Measurements from ENCODE around the gene SH3PXD2B.

Gene SH3PXD2B

DNA sequence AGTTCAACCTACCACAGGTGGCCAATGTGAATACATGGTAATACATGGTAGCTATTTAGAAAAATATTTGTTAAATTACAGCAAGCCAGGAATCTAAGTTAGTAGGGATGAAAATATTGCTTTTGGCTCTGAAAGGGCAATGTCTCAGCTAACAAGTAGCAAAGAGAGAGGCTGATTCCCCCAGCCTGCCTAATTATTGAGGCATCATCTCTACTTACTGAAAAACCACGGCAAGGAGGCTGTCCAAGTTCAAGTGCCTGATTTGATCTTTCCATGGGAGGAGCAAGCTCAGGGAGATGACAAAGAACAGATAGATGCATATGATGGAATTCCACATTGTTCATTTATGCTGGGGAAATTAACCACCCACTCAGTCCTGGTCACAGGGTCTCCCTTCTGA is 142.0 kb downstream of the SH3PXD2B start:
- H3K27me3 ChIP-seq (ENCODE audit: control insufficient read depth in 1 of 2, insufficient read depth in 2 of 2, low read length in 2 of 2), result no peaks in the 10 kb centered on the region
- H3K4me3 ChIP-seq (ENCODE audit: low read depth in 1 of 2, low read length in 2 of 2), result no peak overlapping the region
- no peaks in the 10 kb centered on the region for H3K4me1 ChIP-seq (ENCODE audit: insufficient read depth, low read length)
- H3K27ac ChIP-seq (ENCODE audit: low read depth, low read length), result no peak overlapping the region
- no peaks in the 10 kb centered on the region for H3K36me3 ChIP-seq (ENCODE audit: insufficient read depth, low read length)
- H3K9me3 ChIP-seq (ENCODE audit: low read length), result no peaks in the 10 kb centered on the region
- no peak overlapping the region for H3K9ac ChIP-seq (ENCODE audit: low read length)

DNA sequence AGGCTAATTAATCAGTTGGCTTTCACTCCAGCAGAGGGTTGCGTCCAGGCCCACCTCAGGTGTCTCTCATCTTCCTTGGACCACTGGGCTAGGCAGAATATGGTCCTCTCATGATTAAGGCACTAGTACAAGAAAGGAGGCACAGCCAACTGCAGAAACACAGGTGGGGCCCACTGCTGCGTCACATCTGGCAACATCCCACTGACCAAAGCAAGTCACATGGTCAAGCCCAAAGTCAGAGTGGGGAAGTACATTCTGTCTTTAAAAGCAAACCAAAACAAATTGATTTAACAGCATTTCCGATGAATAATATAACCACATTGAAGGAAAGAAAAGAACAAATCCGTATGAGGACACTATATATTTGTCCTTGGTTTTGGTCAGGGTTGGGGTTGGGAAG is 142.7 kb downstream of the SH3PXD2B start:
- H3K27me3 ChIP-seq (ENCODE audit: control insufficient read depth in 1 of 2, insufficient read depth in 2 of 2, low read length in 2 of 2), result no peaks in the 10 kb centered on the region
- no peaks in the 10 kb centered on the region for H3K36me3 ChIP-seq (ENCODE audit: insufficient read depth, low read length)
- H3K9me3 ChIP-seq (ENCODE audit: low read length), result no peaks in the 10 kb centered on the region
- H3K4me1 ChIP-seq (ENCODE audit: insufficient read depth, low read length), result no peaks in the 10 kb centered on the region
- no peak overlapping the region for H3K27ac ChIP-seq (ENCODE audit: low read depth, low read length)
- H3K9ac ChIP-seq (ENCODE audit: low read length), result no peak overlapping the region
- no peak overlapping the region for H3K4me3 ChIP-seq (ENCODE audit: low read depth in 1 of 2, low read length in 2 of 2)

DNA sequence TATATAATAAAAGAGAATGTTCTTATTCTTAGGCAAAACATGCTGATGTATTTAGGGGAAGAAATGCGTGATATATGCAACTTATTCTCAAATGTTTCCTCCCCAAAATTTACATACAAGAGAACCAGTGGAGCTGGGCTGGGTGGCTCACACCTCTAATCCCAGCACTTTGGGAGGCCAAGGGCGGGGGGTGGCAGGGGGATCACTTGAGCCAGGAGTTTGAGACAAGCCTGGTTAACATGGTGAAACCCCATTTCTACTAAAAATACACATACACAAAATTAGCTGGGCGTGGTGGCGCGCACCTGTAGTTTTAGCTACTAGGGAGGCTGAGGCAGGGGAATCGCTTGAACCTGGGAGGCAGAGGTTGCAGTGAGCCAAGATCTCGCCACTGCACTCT is 143.3 kb downstream of the SH3PXD2B start:
- Histone ChIP-seq H3K36me3 (ENCODE audit: insufficient read depth, low read length) (no peaks in the 10 kb centered on the region), H3K27ac (ENCODE audit: low read depth, low read length) (no peak overlapping the region), H3K27me3 (ENCODE audit: control insufficient read depth in 1 of 2, insufficient read depth in 2 of 2, low read length in 2 of 2) (no peaks in the 10 kb centered on the region), H3K9ac (ENCODE audit: low read length) (no peak overlapping the region), H3K9me3 (ENCODE audit: low read length) (no peaks in the 10 kb centered on the region), H3K4me3 (ENCODE audit: low read depth in 1 of 2, low read length in 2 of 2) (no peak overlapping the region), H3K4me1 (ENCODE audit: insufficient read depth, low read length) (no peaks in the 10 kb centered on the region)

DNA sequence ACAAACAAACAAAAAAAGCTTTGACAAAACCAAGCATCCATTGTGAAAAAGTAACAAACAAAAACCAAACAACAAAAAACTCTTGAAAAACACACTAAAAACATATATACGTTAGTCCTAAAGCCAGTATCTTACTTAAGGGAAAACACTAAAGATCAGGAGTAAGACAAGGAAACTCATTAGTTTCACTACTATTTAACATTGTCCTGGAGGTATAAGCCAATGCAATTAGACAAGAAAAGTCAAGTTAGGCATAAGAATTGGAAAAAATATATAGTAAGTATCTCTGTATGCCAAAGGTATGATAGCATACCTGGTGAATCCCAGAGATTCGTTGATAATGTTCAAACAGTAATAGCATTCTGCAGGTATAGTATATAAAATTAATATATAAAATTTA is 148.9 kb downstream of the SH3PXD2B start:
- Histone ChIP-seq H3K9ac (ENCODE audit: low read length) (no peak overlapping the region), H3K36me3 (ENCODE audit: insufficient read depth, low read length) (no peaks in the 10 kb centered on the region), H3K27ac (ENCODE audit: low read depth, low read length) (no peak overlapping the region), H3K4me3 (ENCODE audit: low read depth in 1 of 2, low read length in 2 of 2) (no peak overlapping the region), H3K27me3 (ENCODE audit: control insufficient read depth in 1 of 2, insufficient read depth in 2 of 2, low read length in 2 of 2) (no peaks in the 10 kb centered on the region), H3K9me3 (ENCODE audit: low read length) (no peaks in the 10 kb centered on the region), H3K4me1 (ENCODE audit: insufficient read depth, low read length) (no peaks in the 10 kb centered on the region)

DNA sequence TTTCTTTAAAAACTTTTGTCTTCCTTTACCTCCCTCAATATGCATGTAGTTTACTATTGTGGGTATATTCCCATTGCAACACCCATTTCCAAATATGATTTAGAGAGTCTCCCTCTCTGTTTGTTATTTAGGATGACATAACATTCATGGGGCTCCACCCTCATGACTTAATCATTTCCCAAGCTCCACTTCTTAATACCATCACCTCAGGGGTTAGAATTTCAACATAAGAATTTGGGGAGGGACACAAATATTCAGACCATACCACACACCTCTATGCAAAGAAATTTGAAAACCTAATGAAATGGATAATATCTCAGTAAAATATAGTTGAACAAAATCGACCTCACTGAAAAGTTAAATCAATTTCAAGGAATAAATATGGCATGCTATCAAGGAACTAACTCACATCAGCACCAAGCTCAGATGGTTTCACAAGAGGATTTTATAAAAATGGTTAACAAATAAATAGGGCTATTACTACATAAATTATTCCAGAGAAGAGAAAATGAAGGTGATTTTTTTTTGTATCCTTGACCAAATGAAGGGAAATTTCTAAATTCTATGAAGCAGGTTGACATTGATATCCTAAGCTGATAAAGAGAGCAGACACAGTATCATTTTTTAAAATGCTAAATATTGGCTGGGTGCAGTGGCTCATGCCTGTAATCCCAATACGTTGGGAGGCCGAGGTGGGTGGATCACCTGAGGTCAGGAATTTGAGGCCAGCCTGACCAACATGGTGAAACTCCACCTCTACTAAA is 150.6 kb downstream of the SH3PXD2B start:
- Histone ChIP-seq H3K4me1 (ENCODE audit: insufficient read depth, low read length) (no peaks in the 10 kb centered on the region), H3K9ac (ENCODE audit: low read length) (no peak overlapping the region), H3K9me3 (ENCODE audit: low read length) (no peaks in the 10 kb centered on the region), H3K4me3 (ENCODE audit: low read depth in 1 of 2, low read length in 2 of 2) (no peak overlapping the region), H3K36me3 (ENCODE audit: insufficient read depth, low read length) (no peaks in the 10 kb centered on the region), H3K27ac (ENCODE audit: low read depth, low read length) (no peak overlapping the region), H3K27me3 (ENCODE audit: control insufficient read depth in 1 of 2, insufficient read depth in 2 of 2, low read length in 2 of 2) (no peaks in the 10 kb centered on the region)

DNA sequence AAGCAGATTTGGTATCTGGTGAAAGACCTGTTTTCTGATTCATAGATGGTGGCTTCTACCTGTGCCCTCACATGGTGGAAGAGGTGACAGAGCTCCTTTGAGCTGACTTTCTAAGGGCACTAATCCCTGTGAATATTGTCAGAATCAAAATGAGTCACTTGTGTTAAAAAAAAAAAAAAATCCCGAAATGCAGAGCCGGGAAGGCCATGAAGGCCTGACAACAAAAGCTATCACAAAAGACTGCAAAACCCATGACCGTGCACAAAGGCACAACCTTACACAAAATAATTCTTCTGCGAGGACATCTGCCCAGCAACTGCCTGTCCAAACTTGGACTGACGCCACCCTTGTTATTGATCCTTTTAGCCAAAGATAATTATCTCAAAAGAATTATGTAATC is 151.2 kb downstream of the SH3PXD2B start:
- H3K27me3 ChIP-seq (ENCODE audit: control insufficient read depth in 1 of 2, insufficient read depth in 2 of 2, low read length in 2 of 2), result no peaks in the 10 kb centered on the region
- no peaks in the 10 kb centered on the region for H3K4me1 ChIP-seq (ENCODE audit: insufficient read depth, low read length)
- H3K4me3 ChIP-seq (ENCODE audit: low read depth in 1 of 2, low read length in 2 of 2), result no peak overlapping the region

DNA sequence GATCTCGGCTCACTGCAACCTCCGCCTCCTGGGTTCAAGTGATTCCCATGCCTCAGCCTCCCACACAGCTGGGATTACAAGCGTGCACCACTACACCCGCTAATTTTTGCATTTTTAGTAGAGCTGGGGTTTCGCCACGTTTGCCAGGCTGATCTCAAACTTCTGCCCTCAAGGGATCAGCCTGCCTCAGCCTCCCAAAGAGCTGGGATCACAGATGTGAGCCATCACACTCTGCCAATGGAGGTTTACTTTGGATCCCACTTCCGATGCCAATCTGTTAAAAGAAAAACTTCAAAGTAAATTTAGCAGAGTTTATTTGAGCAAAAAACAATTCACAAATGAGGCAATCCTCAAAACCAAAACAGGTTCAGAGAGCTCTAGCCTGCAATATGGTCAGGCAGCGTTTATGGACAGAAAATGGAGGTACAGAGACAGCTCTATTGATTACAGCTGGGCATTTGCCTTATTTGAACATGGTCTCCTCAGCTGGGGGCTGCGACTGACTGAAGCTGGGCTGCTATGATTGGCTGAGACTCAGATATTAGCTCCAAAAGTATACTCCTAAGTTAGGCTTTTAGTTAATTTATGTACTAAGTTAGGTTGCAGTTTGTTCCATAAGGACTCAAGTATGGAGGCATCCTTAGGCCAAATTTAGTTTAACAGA is 152.1 kb downstream of the SH3PXD2B start:
- H3K4me1 ChIP-seq (ENCODE audit: insufficient read depth, low read length), result no peaks in the 10 kb centered on the region
- H3K9ac ChIP-seq (ENCODE audit: low read length), result no peak overlapping the region

More for the DNA sequence above, 151.2 kb downstream of the SH3PXD2B start:
- Histone ChIP-seq H3K9me3 (ENCODE audit: low read length) (no peaks in the 10 kb centered on the region), H3K27ac (ENCODE audit: low read depth, low read length) (no peak overlapping the region), H3K9ac (ENCODE audit: low read length) (no peak overlapping the region), H3K36me3 (ENCODE audit: insufficient read depth, low read length) (no peaks in the 10 kb centered on the region)

DNA sequence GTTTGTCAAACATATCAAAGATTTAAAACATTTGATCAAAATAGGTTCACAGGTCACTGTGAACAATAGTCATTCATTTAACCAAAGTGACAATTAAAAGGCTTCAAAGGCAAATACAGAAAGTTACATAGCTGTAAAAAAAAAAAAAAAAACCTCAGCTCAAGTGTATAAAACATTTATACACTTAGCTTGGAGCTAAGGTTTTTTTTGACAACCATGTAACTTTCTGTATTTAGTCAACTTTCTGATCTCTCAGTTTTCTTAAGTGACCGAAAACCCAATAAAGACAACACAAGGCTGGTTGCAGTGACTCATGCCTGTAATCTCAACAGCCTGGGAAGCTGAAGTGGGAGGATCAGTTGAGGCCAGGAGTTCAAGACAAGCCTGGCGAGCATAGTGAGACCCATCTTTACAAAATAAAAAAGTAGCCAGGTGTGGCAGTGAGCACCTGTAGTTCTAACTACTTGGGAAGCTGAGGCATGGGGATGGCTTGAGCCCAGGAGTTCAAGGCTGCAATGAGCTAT is 154.3 kb downstream of the SH3PXD2B start:
- H3K27me3 ChIP-seq (ENCODE audit: control insufficient read depth in 1 of 2, insufficient read depth in 2 of 2, low read length in 2 of 2), result no peaks in the 10 kb centered on the region
- H3K9ac ChIP-seq (ENCODE audit: low read length), result no peak overlapping the region
- H3K36me3 ChIP-seq (ENCODE audit: insufficient read depth, low read length), result no peaks in the 10 kb centered on the region
- no peaks in the 10 kb centered on the region for H3K4me1 ChIP-seq (ENCODE audit: insufficient read depth, low read length)
- no peak overlapping the region for H3K4me3 ChIP-seq (ENCODE audit: low read depth in 1 of 2, low read length in 2 of 2)
- no peak overlapping the region for H3K27ac ChIP-seq (ENCODE audit: low read depth, low read length)
- no peaks in the 10 kb centered on the region for H3K9me3 ChIP-seq (ENCODE audit: low read length)

More for the DNA sequence above, 152.1 kb downstream of the SH3PXD2B start:
- Histone ChIP-seq H3K9me3 (ENCODE audit: low read length) (no peaks in the 10 kb centered on the region), H3K27ac (ENCODE audit: low read depth, low read length) (no peak overlapping the region), H3K27me3 (ENCODE audit: control insufficient read depth in 1 of 2, insufficient read depth in 2 of 2, low read length in 2 of 2) (no peaks in the 10 kb centered on the region), H3K4me3 (ENCODE audit: low read depth in 1 of 2, low read length in 2 of 2) (no peak overlapping the region), H3K36me3 (ENCODE audit: insufficient read depth, low read length) (no peaks in the 10 kb centered on the region)

DNA sequence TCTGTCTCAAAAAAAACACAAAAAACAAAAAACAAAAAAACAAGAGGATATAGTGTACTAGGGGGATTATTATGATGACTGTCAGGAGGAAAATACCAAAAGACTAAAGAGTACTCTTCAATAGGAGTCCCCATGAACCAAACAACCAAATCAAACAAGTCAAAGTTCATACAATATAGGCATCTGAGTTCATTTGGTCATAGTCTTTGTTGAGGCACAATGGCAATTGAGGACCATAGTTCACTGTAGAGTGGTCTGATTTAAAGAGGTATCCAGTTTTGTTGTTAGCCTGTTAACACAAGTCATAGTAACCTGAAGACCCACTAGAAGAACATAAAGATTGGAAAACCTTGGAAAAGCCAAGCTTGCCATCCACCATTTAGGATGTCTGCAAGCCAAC is 159.5 kb downstream of the SH3PXD2B start:
- no peaks in the 10 kb centered on the region for H3K36me3 ChIP-seq (ENCODE audit: insufficient read depth, low read length)

DNA sequence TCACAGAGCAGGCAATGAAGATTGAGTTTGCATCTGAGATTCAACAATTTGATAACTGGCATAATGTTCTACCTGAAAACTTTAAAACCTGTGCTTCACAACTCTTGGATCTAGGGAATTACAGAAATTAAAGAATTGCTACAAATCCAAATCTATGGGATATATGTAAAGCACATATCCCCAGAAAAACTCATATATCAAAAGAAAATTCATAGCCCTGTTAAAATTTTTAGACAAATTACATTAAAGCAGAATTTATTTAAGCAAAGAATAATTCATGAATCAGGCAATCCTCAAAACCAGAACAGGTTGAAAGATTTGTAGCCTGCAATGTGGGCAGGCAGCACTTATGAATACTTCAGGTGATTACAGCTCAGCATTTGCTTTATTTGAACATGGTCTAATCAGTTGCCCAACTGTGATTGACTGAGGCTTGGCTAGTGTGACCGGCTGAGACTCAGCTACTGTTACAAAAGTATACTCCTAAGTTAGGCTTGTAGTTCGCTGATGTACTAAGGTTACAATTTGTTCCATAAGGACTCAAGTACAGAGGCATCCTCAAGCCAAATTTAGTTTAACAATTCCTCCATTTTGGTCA is 160.5 kb downstream of the SH3PXD2B start:
- H3K4me1 ChIP-seq (ENCODE audit: insufficient read depth, low read length), result no peaks in the 10 kb centered on the region
- no peak overlapping the region for H3K27ac ChIP-seq (ENCODE audit: low read depth, low read length)
- H3K27me3 ChIP-seq (ENCODE audit: control insufficient read depth in 1 of 2, insufficient read depth in 2 of 2, low read length in 2 of 2), result no peaks in the 10 kb centered on the region
- H3K4me3 ChIP-seq (ENCODE audit: low read depth in 1 of 2, low read length in 2 of 2), result no peak overlapping the region
- H3K9ac ChIP-seq (ENCODE audit: low read length), result no peak overlapping the region
- H3K9me3 ChIP-seq (ENCODE audit: low read length), result no peaks in the 10 kb centered on the region
- no peaks in the 10 kb centered on the region for H3K36me3 ChIP-seq (ENCODE audit: insufficient read depth, low read length)

More for the DNA sequence above, 159.5 kb downstream of the SH3PXD2B start:
- Histone ChIP-seq H3K27ac (ENCODE audit: low read depth, low read length) (no peak overlapping the region), H3K4me1 (ENCODE audit: insufficient read depth, low read length) (no peaks in the 10 kb centered on the region), H3K9ac (ENCODE audit: low read length) (no peak overlapping the region), H3K9me3 (ENCODE audit: low read length) (no peaks in the 10 kb centered on the region), H3K4me3 (ENCODE audit: low read depth in 1 of 2, low read length in 2 of 2) (no peak overlapping the region), H3K27me3 (ENCODE audit: control insufficient read depth in 1 of 2, insufficient read depth in 2 of 2, low read length in 2 of 2) (no peaks in the 10 kb centered on the region)

DNA sequence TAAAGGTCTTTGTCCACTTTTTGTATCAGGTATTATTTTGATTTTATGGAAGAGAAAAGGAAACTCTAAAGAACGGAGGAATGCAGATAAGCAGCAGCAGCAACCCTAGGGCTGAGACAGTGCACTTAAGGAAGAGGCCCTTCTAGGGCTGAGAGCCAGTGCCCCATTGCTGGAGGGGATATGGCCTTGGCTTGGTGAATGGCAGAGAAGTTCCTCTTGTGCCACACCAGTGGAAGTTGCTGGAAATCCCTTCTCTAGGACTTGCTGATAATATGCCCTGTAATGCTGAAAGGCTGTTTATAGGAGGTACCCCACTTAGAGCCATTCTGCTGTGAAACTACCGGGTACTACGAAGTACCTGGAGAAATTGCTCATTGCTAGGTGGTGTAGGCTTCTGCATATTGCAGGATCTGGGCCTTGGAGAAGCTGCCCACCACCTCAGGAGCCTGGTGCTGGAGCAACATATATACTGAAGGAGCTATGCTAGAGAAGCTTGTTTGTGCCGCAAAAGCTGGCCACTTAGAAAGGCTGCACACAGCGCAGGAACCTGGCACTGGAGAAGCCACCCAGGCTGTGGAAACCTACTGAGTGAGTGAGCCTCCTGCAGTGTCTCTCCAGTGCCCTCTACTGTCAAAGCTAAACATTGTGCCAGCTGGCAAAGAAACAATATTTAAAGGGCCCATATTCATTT is 161.1 kb downstream of the SH3PXD2B start:
- H3K36me3 ChIP-seq (ENCODE audit: insufficient read depth, low read length), result no peaks in the 10 kb centered on the region
- no peaks in the 10 kb centered on the region for H3K9me3 ChIP-seq (ENCODE audit: low read length)
- no peaks in the 10 kb centered on the region for H3K27me3 ChIP-seq (ENCODE audit: control insufficient read depth in 1 of 2, insufficient read depth in 2 of 2, low read length in 2 of 2)
- no peak overlapping the region for H3K9ac ChIP-seq (ENCODE audit: low read length)
- H3K4me1 ChIP-seq (ENCODE audit: insufficient read depth, low read length), result no peaks in the 10 kb centered on the region
- no peak overlapping the region for H3K4me3 ChIP-seq (ENCODE audit: low read depth in 1 of 2, low read length in 2 of 2)
- no peak overlapping the region for H3K27ac ChIP-seq (ENCODE audit: low read depth, low read length)
